ENCODE results near the gene PHOX2B.

PHOX2B gene

DNA sequence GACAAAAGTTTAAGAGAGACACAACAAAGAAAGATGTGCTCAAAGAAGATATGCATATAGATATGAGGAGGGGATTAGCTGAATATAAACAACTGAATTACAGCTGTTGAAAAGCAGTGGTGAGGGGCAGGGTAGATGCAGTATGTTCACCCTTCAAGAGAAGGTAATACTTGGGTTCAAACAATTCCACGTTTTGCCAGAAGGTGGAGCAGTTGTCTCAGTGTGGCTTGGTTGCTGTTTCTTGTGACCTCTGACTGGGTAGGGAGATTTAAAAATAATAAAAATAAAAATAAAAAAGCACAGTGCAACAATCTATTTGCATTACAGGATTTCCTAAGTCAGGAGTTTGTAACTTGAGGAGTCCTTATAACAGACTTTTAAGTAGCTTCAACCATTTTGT is 23.3 kb downstream of the PHOX2B start:
- no peak for DNase-seq (ENCODE audit: low read depth in 1 of 2, low spot score in 1 of 2)
- Histone ChIP-seq H3K27me3 (ENCODE audit: insufficient read depth, poor library complexity, severe bottlenecking) (peaks cover 3% of the 10 kb centered on the region), H3K27ac (replicated peaks) (no peak overlapping the region), H3K4me3 (replicated peaks; ENCODE audit: insufficient read depth, low read length) (no peak overlapping the region)
- TF ChIP-seq, protein P1, sequence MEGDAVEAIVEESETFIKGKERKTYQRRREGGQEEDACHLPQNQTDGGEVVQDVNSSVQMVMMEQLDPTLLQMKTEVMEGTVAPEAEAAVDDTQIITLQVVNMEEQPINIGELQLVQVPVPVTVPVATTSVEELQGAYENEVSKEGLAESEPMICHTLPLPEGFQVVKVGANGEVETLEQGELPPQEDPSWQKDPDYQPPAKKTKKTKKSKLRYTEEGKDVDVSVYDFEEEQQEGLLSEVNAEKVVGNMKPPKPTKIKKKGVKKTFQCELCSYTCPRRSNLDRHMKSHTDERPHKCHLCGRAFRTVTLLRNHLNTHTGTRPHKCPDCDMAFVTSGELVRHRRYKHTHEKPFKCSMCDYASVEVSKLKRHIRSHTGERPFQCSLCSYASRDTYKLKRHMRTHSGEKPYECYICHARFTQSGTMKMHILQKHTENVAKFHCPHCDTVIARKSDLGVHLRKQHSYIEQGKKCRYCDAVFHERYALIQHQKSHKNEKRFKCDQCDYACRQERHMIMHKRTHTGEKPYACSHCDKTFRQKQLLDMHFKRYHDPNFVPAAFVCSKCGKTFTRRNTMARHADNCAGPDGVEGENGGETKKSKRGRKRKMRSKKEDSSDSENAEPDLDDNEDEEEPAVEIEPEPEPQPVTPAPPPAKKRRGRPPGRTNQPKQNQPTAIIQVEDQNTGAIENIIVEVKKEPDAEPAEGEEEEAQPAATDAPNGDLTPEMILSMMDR (IDR thresholded peaks at IDR 0.05; ENCODE audit: insufficient read depth, low read length), result no peak
- no peak for TF ChIP-seq POLR2AphosphoS5 (IDR thresholded peaks at IDR 0.05; ENCODE audit: low read depth)
- no peak for TF ChIP-seq GABPA (IDR thresholded peaks at IDR 0.05; ENCODE audit: low read depth)
- TF ChIP-seq, protein P2, sequence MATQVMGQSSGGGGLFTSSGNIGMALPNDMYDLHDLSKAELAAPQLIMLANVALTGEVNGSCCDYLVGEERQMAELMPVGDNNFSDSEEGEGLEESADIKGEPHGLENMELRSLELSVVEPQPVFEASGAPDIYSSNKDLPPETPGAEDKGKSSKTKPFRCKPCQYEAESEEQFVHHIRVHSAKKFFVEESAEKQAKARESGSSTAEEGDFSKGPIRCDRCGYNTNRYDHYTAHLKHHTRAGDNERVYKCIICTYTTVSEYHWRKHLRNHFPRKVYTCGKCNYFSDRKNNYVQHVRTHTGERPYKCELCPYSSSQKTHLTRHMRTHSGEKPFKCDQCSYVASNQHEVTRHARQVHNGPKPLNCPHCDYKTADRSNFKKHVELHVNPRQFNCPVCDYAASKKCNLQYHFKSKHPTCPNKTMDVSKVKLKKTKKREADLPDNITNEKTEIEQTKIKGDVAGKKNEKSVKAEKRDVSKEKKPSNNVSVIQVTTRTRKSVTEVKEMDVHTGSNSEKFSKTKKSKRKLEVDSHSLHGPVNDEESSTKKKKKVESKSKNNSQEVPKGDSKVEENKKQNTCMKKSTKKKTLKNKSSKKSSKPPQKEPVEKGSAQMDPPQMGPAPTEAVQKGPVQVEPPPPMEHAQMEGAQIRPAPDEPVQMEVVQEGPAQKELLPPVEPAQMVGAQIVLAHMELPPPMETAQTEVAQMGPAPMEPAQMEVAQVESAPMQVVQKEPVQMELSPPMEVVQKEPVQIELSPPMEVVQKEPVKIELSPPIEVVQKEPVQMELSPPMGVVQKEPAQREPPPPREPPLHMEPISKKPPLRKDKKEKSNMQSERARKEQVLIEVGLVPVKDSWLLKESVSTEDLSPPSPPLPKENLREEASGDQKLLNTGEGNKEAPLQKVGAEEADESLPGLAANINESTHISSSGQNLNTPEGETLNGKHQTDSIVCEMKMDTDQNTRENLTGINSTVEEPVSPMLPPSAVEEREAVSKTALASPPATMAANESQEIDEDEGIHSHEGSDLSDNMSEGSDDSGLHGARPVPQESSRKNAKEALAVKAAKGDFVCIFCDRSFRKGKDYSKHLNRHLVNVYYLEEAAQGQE (IDR thresholded peaks at IDR 0.05; ENCODE audit: insufficient replicate concordance, low read depth), result no peak
- TF ChIP-seq SPI1 (IDR thresholded peaks at IDR 0.05; ENCODE audit: borderline replicate concordance, low read depth), result no peak

DNA sequence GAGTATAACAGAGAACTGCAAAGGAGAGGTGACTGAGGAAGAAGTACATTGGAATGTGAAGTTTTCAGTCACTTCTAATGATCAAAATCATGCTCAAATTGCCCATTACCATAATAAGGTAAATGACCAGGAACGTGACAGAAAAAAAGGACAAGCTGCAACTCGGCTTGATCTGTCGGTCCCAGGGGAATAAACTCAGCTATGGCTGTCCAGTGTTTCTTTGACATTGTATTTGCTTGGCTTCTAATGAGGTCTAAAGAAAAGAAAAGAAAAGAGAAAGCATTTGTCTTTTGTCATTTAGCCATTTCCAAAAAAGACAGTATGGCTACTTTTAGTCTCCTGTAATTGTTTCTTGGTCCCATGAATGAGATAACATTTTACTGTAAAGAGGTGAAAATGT is 25.2 kb downstream of the PHOX2B start:
- no peak overlapping the region for H3K4me3 ChIP-seq (replicated peaks; ENCODE audit: insufficient read depth, low read length)
- no peak for DNase-seq (ENCODE audit: low read depth in 1 of 2, low spot score in 1 of 2)
- TF ChIP-seq SPI1 (IDR thresholded peaks at IDR 0.05; ENCODE audit: borderline replicate concordance, low read depth) (no peak), POLR2AphosphoS5 (IDR thresholded peaks at IDR 0.05; ENCODE audit: low read depth) (no peak), GABPA (IDR thresholded peaks at IDR 0.05; ENCODE audit: low read depth) (no peak)
- TF ChIP-seq, protein P1 (IDR thresholded peaks at IDR 0.05; ENCODE audit: insufficient read depth, low read length), result no peak
- TF ChIP-seq, protein P2 (IDR thresholded peaks at IDR 0.05; ENCODE audit: insufficient replicate concordance, low read depth), result no peak
- H3K27me3 ChIP-seq (ENCODE audit: insufficient read depth, poor library complexity, severe bottlenecking), result no peaks in the 10 kb centered on the region
- H3K27ac ChIP-seq (replicated peaks), result no peak overlapping the region

DNA sequence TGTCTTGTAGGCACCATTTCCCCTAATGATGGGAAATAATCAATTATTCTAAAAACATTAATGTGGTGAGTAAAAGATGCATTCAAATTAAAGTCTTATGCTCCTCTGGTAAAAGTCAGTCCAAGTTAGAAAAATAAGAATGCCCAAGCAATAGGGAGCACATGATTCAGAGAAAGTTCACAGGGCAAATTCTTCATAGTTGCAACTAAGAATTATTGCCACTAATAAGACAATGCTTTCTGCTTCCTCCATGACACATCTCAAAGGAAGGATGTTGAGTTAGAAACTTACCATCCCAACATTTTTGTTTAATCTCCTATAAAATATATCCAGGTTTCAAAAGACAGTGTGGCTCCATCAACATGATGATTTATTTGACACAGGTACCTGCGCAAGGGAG is 26.3 kb downstream of the PHOX2B start:
- no peak for DNase-seq (ENCODE audit: low read depth in 1 of 2, low spot score in 1 of 2)
- TF ChIP-seq, protein P1 (IDR thresholded peaks at IDR 0.05; ENCODE audit: insufficient read depth, low read length), result no peak
- TF ChIP-seq GABPA (IDR thresholded peaks at IDR 0.05; ENCODE audit: low read depth), result no peak
- TF ChIP-seq POLR2AphosphoS5 (IDR thresholded peaks at IDR 0.05; ENCODE audit: low read depth), result no peak
- TF ChIP-seq, protein P2 (IDR thresholded peaks at IDR 0.05; ENCODE audit: insufficient replicate concordance, low read depth), result no peak
- no peak for TF ChIP-seq SPI1 (IDR thresholded peaks at IDR 0.05; ENCODE audit: borderline replicate concordance, low read depth)
- Histone ChIP-seq H3K27ac (replicated peaks) (no peak overlapping the region), H3K27me3 (ENCODE audit: insufficient read depth, poor library complexity, severe bottlenecking) (no peaks in the 10 kb centered on the region), H3K4me3 (replicated peaks; ENCODE audit: insufficient read depth, low read length) (no peak overlapping the region)

Measured in HL-60 (cell line).